ENCODE data around the gene NGFR. TPM values are rescaled to one million over a fixed set of nuclear protein-coding genes. Genes with fewer than 3 reads are reported as not detected.

NGFR gene, protein sequence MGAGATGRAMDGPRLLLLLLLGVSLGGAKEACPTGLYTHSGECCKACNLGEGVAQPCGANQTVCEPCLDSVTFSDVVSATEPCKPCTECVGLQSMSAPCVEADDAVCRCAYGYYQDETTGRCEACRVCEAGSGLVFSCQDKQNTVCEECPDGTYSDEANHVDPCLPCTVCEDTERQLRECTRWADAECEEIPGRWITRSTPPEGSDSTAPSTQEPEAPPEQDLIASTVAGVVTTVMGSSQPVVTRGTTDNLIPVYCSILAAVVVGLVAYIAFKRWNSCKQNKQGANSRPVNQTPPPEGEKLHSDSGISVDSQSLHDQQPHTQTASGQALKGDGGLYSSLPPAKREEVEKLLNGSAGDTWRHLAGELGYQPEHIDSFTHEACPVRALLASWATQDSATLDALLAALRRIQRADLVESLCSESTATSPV
- 42.0 TPM for total RNA-seq
- long read RNA-seq, transcript NGFR-201 (6 exons, 3,417 nt), result major isoform, 12 of 61 reads
- long read RNA-seq, partial matches to known transcripts, result 47 of 61 reads
- long read RNA-seq, other reads (novel, unspliced or antisense), result 2 of 61 reads

- DNase-seq (ENCODE audit: low spot score), result no peak
Observed at GRCh38 chr17:49494986-49495841, at the start of gene NGFR. Gene NGFR (plus strand): TSS chr17:49495293. CDS start chr17:49495418, 125 bp downstream.

DNA sequence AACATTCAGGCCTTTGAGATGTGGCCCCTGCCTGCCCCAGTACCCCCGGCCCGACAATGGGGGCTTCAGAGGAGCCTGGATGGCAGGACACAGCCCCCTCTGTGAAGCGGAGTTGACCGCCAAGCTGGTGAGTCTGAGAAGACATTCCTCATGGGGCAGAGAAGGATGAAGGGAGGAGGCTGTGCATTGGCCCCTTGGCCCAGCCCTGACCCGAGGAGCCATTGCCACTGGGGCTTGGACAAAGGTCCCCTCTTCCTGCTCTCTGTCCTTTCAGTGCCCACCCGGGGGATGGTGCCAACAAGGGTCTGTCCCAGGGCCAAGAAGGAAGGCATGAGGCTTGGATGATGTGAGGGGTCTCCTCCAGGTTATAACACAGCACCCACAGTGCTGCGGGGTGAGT, 49.5 kb upstream of the NGFR start:
- DNase-seq (ENCODE audit: low spot score), result no peak

DNA sequence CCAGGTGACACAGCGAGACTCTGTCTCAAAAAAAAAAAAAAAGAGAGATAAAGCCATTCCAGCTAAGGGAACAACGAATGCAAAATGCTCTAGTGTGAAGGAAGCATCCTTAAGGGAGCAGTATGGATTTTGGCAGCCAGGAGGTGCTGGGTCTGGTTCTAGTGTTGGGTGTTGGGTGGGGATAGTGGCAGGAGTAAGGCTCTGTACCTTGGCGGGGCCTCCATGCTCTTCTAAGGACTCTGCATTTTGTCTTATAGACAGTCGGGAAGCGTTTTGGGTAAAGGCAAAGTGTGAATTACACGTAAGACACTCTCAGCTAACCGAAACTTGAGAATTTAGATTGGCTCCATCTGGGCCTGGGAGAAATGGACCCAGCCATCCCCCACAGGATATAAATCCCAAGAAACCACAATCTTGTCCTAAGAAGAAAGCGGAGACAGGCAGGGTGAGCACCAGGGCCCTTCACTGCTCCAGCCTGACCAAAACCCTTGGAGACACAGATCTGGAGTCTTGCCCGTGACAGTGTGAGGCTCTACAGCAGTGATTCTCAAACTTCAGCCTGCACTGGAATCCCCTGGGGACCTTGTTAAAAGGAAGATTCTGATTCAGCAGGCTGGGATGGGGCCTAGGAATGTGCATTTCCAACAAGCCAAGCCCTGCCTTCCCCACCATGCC, 47.3 kb upstream of the NGFR start:
- no peak for DNase-seq (ENCODE audit: low spot score)

GRCh38 chr17:49450181-49450580, 44.9 kb upstream of the NGFR start:
- DNase-seq (ENCODE audit: low spot score), result no peak

GRCh38 chr17:49450735-49451134, 44.4 kb upstream of the NGFR start:
- DNase-seq (ENCODE audit: low spot score), result no peak

GRCh38 chr17:49452201-49452600, 42.9 kb upstream of the NGFR start:
- DNase-seq (ENCODE audit: low spot score), result no peak

- DNase-seq (ENCODE audit: low spot score), result no peak
Observed at GRCh38 chr17:49452661-49453060, 42.4 kb upstream of the NGFR start.

GRCh38 chr17:49454050-49454449, 41.0 kb upstream of the NGFR start:
- DNase-seq (ENCODE audit: low spot score), result no peak

GRCh38 chr17:49455272-49455861, 39.7 kb upstream of the NGFR start:
- no peak for DNase-seq (ENCODE audit: low spot score)

DNA sequence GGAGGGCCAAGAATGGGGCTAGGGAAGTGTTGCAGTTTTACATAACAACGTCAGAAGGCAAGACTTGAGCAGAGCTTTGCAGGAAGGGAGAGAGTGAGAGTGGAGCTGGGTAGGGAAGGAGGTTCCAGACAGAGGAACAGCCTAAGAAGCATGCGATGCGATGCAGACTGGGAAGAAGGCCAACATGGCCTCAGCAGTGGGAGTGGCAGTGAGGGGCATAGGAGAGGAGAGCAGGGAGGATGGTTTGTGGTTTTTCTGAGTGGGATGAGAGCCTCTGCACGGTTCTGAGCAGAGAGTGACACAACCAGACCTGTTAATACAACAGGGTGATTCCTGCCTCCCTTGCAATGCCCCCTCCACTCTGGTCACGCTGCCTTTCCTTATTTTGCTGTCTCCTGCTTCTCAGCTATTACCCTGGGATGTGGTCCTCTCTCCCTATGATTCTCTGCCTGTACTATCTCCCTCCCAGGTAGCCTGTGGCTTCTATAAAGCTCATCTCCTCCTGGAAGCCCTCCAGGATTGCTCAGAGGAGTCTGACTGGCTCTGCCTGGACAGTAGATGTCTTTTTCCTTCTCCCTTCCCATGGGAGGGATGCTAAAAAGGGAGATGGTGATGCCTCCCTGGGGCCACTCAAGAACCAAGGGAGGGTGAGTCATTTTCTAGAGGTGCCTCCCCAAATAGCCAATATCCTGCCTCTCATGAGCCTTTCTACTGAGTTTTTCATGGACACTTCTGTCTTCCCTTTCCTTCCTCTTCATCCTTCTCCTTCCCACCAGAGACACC, 38.7 kb upstream of the NGFR start:
- no peak for DNase-seq (ENCODE audit: low spot score)

- no peak for DNase-seq (ENCODE audit: low spot score)
Observed at GRCh38 chr17:49457564-49458535, 37.2 kb upstream of the NGFR start.

DNA sequence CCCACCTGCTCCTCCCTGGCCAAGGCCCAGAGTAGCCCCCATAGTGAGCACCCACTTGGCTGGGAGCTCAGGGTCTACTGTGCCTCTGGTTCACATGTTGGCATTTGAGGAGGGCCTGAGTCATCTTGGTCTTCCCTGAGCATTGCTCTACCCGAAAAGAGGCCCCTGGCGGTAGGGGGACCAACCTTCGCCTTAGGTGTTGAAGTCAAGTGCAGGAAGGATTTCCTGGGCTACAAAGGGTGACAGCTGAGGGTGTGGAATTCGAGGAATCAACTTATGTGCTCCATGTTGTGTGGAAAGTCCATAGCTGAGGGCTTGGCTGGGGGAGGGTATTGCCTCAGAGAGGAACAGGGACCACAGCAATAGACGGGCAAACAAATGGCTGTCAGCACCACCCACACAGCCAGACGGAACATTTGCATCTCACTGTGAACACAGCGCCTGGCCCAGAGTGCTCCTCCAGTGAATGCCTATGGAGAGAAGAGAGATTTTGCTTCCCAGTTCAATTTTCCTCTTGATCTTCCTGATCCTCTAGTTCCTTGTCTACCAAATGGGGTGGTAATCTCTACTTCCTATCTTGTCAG, 35.6 kb upstream of the NGFR start:
- DNase-seq (ENCODE audit: low spot score), result no peak

- DNase-seq (ENCODE audit: low spot score), result no peak
Observed at GRCh38 chr17:49460401-49460800, 34.7 kb upstream of the NGFR start.

DNA sequence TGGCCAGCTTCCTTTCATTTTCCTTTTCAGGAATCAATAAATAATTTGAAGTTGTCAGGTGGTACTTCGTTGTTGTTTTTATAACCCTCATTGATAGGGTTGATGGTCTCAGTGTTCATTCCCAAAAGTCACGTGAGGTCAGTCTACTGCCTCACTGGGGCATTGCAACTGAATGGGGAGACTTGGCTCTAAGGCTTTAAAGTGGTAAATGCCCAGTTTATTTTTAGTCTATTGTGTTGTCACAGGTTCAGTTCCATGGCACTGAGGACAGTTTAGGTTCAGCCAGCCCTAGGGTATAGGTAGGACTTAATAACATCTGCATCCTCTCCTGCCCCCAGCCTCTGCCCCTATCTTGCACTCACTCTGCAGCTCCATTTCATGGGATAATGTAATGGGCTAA, 33.5 kb upstream of the NGFR start:
- no peak for DNase-seq (ENCODE audit: low spot score)

- no peak for DNase-seq (ENCODE audit: low spot score)
Observed at GRCh38 chr17:49464049-49464448, 31.0 kb upstream of the NGFR start.

GRCh38 chr17:49465331-49465903, 29.7 kb upstream of the NGFR start:
- no peak for DNase-seq (ENCODE audit: low spot score)

GRCh38 chr17:49466436-49466835, 28.7 kb upstream of the NGFR start:
- no peak for DNase-seq (ENCODE audit: low spot score)

GRCh38 chr17:49467175-49467574, 27.9 kb upstream of the NGFR start:
- DNase-seq (ENCODE audit: low spot score), result no peak

All from mesenteric fat pad (tissue), 1 donor.